Measurements from ENCODE around the gene TBX1.
"Not testable (repeated sequence)": the region's sequence is repeated elsewhere in the genome, so short reads cannot be mapped to it uniquely, and the experiment has no call there.

TBX1 gene

DNA sequence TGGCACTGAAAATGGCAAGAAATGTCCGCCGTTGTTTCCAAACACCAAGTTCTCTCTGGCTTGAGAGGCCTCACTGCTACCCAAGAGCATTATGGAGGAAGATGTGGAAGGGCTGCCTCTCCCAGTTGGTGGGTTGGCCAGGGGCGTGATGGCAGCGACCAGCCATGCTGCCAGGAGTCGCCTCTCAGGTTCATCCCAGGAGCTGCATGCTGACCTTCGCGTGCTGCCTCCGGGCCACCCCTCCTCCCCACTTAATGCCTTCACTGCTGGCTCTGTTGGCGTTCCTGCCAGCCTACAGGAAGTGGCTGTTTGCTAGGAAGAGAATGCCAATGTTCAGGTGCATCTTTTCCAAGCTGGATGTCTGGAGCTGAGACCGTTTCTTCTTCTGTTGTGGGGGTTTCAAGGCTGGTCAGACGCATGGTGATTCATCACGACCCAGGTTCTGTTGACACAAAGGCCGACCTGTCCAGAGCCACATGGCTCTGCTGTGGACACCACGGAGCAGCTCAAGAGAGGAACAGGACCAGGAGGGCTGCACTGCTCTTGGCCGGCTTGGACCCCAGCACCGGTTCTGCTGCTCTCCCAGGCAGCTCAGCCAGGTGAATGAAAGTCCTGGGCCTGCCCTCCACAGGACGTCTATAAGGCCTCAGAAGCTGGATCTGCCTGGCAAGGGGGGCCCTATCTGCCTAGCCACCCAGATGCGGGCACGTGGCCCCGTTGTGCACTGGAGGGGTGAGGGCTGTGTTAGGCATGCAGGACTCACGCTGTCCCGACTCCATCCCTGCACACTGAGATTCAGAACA is 25.1 kb downstream of the TBX1 start:
- no peak for DNase-seq

DNA sequence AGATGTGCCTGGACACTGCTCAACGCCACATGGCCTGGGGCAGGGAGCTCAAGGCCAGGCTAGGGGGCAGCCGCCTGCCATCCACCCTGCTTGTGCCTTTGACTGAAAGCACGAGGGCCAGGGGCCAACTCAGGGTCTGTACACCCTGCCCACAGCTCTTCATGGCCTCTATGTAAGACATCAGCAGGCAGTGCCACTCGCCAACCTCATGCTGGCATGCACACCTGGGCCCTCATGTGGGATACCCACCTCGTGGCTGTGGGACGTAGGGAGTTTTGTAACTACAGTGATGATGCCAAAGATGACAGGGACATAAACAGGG is 25.6 kb downstream of the TBX1 start:
- DNase-seq = no peak

DNA sequence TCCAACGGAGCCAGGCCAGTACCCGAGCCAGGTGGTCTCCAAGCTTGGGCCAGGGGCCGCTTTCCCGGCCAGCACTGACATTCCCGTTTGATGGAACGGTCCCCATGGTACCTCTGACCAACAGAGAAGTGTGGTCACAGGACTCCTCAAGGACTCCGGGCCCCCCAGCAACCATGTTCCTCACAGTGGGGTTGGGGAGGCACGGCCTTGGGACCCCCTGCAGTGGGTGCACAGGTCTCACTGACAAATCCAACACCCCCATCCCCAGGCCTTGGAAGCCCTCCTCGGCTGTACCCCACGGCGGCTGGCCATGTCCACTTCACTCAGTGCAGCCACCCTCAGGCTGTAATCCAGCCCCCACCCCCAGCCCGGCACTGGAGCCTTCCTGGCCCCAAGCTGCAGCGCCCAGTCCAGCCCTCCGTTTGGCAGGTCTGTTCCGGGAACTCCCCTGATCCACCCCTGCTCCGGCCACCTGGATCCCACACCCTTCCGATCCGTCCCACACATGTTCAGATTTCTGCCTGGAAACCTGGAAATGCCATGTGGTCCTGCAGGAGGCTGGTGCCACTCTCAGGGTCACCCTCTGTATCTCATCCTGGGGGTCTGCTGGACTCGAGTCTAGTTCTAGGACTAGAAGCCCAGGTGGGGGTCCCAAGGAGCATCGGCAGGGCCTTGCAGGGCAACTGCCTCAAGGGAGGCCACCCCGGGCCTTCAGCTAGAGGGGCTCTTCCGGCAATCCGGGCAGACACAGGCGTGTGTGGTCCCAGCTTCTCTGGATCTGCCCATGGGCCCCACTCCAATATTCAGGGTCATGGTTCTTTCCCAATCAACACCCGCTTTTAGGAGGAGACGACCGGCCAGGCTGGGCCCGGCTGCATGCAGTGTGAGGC is 26.6 kb downstream of the TBX1 start:
- no peak for DNase-seq

DNA sequence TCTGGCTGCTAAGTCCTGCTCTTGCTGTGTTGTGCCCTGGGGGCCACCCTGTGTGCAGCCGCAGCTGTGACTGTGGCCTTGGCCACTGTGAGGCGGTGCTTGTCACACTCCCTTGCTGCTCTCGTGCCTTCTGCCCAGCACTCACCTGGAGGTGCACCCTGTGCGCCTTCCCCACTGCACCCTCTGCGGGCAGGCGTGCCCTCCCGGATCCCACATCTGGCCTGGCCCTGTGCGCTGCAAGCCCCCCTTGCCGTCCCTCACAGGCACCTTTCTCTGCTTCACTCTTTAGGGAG is 27.2 kb downstream of the TBX1 start:
- DNase-seq = no peak

DNA sequence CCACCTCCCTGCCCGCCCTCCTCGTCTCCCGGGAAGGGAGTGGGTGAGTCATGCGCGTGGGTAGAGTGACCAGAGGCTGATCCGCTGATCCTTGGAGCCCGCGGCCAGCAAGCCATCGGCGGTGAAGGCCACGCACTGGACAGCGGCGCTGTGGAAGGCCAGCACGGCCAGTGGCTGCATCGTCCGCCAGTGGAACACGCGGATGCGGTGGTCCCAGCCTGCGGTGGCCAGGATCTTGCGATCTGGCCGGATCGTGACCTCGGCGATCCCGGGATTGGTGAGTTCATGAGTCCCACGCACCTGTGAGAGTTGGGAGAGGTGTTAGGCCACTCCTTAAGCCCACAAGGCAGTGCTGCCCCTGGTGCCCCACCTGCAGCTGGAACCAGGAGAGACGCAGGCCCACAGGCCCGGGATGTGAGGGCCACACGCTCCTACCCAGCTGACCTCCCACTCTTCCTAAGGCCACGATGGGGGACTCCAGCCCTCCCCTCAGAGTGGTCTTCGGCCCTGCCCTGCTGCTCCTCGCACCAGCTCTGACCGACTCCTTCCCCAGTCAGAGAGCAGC is 28.2 kb downstream of the TBX1 start:
- DNase-seq = no peak

DNA sequence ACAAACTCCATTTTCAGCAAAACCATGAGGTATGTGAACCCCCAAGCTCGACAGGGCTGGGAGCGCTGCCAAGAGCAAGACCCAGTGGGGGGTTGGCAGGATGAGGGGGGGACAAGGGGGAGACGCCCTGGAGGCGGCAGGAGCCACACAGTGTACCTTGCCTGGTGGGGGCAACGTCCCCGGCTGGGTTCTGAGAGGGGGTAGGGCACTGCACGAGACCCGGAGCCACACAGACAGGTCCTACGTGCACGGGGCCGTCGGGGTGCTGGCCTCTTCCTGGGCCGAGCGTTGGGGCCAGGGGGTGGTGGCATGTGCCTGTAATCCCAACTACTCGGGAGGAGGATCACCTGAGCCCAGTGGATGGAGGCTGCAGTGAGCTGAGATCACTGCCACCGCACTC is 28.8 kb downstream of the TBX1 start:
- DNase-seq = no peak

DNA sequence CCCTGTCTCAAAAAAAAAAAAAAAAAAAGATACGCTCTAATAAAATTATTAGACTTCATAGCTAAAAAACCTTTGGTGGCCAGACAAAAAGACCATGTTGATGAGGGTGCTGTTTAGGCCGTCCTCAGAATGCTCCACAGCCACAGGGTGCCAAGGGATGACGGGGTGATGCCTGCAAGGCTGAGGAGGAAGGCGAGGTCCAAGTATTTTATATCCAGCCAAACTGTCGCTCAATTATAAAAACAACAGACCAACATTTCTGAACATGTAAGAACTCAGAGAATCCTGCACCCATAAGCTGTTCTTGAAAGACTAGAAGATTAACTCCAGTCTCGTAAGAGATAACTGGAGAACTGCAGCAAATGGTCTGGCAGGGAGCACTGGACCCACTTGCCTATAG is 29.2 kb downstream of the TBX1 start:
- DNase-seq = no peak

DNA sequence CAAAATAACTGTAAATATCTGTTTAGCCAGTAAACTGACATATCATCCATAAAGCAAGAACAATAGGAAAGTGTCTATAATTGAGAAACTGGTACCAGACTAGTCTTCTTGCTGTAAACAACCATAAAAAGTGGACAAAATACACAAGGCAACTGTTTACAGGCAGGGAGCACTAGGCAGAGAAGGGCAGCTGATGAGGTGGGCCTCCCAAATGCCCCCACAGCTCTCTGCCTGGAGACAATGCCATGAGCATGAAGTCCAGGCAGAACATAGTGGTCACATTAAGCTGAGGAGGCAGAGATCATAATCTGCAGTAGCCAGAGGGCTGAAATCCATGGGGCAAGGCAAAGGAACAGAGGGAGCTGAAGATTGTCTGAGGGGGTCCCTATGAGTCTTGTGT is 30.7 kb downstream of the TBX1 start:
- no peak for DNase-seq

DNA sequence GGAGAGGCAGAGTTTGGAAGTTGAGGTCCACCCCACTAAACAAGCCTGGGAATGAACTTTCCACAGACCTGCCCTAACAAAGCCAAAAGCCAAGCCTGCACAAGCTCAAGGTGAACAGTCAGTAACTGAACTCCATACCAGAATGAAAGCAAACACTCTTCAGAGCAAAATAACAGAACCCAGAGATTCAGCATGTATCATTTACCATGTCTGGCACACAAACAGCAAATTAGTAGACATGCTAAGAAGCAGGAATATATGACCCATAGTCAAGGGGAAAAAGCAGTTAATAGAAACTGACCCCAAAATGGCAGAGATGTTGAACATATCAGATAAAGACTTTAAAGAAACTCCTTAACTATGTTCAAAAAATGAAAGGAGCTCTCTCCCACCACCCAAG is 31.3 kb downstream of the TBX1 start:
- DNase-seq = no peak

DNA sequence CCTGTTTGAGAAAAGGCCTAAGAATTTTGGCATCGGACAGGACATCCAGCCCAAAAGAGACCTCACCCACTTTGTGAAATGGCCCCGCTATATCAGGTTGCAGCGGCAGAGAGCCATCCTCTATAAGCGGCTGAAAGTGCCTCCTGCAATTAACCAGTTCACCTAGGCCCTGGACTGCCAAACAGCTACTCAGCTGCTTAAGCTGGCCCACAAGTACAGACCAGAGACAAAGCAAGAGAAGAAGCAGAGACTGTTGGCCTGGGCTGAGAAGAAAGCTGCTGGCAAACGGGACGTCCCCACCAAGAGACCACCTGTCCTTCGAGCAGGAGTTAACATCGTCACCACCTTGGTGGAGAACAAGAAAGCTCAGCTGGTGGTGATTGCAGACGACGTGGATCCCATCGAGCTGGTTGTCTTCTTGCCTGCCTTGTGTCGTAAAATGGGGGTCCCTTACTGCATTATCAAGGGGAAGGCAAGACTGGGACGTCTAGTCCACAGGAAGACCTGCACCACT is 31.9 kb downstream of the TBX1 start:
- not testable (repeated sequence) for DNase-seq

DNA sequence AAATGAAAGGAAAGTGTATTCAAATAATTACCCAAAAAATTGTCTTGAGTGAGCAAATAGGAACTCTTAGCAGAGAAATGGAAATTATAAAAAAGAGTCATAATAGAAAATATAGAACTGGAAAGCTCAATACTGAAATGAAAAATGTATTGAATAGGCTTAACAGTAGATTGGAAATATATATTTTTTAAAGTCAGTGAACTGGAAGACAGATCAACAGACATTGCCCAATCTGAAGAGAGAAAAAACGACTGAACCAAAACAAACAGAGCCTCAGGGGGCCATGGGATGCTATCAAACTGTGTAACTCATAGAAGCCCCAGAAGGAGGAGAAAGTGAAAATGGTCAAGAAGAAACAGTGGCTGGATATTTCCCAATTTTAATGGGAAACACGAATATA is 32.6 kb downstream of the TBX1 start:
- no peak for DNase-seq

DNA sequence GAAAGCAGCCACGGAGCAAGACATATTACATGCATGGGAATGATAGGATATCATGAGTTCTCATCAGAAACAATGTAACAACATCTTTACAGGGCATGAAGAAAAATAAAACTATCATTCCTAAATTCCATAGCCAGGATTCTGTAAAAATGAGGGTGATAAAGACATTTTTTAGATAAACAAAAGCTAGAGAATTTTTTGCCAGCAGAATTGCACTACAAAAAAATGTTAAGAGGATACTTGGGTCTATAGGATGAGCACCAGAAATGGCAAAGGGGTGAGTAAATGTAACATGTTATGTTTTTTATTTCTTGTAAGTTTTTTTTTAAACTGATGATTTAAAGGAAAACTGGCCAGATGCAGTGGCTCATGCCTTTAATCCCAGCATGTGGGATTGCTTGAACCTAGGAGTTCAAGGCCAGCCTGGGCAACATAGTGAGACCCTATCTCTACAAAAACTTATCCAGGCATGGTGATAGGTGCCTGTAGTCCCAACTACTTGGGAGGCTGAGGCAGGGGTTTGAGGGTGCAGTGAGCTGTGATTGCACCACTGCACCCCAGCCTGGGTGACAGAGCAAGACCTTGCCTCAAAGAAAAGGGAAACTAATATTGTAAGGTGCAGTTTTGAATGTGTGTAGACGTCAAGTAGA is 33.2 kb downstream of the TBX1 start:
- DNase-seq = no peak

DNA sequence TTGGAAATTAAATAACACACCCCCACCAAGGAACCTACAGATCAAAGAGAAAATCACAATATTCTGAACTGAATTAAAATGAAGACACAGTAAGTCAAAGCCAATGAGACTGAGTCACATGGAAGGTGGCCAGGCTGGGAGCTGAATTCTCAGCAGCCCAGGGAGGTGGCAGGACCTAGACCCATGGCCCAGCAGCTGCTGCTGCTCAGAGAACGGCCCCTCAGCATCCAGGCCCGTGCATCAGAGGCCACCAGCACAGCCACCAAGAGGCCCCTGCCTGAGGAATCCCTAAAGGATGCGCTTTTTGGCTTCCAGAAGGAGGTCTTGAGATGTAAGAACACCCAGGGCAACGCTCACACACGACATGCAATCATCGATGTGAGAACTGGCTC is 35.0 kb downstream of the TBX1 start:
- no peak for DNase-seq

DNA sequence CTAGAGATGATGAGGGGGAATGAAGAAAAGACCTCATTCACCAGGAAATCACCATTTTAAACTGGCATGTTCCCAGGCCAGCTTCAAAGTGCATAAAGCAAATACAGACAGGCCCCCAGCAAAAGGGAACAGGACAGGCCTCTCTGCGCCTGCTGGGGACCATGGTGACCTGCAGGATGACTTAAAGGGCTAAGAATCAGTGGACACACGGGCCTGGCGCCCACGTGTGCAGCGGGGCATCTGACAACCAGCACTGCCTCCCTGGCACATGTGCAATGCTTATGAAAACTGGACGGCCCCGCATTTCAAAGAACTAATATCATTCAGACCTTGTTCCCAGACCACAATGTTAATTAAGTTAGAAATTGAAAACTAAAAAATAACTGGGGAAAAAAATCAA is 35.6 kb downstream of the TBX1 start:
- DNase-seq = no peak

DNA sequence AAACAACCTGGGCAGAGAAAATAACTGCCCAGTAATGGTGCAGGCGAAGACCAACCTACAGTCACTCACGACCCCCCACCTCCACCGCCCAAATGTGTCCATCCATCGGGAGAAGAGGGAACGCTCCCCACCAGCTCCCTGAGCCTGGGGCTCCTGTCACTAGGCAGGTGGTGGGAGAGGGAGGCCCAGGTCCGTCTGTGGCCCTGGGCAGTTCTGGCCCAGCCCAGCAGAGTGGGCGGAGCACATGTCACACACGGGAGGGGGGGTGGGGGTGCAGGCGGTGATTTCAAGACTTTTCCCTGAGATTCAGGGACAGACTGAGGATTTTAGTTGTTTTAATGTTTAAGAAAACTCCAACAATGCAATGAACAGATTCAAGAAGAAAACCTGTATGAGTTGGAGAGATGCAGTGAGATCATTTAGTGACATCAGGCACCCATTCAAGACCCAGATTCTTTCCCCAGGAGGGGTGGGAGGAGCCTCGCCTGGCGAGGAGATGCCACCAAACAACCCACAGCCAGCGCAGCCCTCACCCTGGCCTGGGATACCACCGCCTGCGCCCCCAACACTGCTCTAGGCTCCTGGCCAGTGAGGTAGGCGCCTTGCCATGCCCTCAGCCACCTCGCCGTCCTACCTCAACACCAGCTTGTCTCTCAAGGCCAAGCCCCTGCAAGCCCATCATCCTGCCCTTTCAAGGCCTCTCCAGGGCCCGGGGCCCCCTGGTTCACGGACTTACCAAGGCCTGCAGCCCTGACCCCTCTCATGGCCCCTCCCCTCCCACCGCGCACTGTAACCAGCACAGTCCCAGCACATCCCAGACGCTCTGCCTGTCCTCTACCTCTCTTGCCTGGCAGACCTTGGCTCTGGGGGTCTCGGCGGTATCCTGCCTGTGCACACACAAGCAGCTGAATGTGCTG is 36.8 kb downstream of the TBX1 start:
- DNase-seq = no peak

DNA sequence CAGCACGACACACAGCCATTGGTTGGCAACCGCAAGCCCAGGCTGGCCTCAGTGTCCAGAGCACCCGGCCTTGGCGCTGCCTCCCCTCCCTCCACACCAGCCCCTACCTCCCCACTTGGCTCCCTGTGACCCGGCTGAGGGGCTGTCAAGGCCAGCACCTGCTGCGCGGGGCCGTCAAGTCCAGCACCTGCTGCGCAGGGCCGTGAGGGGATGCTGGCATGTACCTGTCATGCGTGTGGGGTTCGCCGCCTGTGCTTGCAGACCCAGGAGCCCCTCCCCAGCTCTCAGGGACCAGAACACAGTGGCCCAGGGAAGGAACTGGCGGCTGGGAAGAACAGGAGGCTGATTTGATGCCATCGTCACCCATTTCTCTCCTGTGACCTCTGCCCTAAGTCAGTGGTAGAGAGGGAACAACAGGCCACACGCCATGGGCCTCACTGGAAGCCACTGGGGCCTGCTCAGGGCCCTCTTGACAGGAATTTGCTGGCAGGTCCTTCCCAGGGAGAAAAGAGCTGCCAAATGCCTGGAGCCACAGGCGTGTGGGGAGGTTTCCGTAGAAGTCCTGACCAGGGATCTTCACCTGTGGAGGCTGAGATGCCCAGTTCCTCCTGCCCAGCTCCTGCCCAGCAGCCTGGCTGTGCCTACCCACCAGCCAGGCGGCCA is 37.6 kb downstream of the TBX1 start:
- DNase-seq = no peak

DNA sequence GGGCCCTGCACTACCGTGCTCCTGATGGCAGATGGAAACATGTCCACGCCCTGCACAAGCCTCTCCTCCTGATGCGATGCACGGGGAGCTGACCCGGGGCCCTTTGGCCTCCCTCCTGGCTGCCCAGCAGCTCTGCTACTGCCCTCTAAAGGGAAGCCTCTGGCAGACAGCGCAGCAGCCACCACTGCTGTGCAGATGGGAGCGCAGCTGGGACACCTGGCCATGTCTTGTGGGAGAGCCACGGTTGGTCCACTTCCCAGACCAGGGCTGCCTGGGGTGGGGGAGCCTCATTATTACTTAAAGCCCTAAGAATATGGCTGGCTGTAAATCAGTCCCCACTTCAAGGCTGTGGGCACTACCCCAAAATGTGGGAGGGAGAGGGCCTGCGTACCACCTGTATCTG is 38.3 kb downstream of the TBX1 start:
- no peak for DNase-seq

DNA sequence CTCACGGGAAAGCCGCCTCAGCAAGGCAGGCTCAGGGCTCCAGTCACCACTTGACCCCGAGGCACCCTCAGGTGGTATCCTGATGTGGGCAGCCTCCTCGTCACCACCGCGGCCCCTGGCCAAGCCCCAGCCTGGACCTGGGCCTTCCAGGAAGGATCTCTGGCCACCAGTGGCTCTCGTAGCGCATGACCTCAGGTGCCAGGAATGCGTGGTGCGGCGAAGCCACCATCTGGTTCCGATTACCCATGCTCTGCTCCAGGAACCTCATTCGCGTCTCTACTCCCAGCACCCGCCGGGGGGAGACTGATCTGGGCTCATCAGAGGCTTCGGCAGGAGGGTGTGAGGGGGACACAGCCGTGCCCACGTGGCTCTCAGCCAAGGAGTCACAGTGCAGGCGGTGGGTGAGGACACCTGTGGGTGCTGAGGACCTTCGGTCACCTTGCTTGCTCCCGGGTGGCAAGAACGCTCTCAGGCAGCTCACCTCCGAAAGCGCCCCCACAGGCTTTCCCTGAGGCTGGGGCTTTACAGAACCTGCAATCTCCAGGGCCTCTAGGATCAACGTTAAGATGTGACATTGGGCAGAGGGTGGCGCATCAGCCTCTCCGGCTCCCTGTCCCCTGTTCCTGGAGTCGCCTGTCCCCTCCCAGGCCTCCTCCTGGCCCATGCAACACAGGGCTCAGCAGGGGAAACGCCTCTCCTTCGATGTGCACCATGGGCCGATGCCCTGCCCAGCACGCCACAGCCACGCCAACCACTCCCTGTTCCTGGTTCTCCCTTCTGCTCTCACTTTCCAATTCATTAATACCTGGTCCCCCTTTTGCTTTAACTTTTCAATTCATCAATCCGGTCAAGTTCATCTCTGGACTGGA is 39.0 kb downstream of the TBX1 start:
- DNase-seq = no peak

DNA sequence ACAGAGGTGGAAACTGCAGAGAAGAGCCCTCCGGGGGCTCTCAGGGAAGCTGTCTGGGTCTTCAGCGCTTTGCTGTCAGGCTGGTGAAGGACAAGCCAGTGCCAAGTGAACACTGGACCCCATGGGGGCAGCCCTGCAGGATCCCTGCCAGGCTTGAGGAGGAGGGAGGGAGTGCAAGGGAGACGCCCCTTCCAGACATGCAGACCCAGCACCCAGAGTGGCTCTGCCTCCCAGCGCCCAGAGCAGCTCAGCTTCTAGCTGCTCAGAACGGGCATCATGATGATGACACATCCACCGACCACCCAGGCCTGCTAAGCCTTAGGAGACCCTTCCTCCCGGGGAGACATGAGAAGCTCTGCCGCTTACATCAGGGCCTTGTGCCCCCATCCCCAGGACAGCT is 39.7 kb downstream of the TBX1 start:
- DNase-seq = no peak

DNA sequence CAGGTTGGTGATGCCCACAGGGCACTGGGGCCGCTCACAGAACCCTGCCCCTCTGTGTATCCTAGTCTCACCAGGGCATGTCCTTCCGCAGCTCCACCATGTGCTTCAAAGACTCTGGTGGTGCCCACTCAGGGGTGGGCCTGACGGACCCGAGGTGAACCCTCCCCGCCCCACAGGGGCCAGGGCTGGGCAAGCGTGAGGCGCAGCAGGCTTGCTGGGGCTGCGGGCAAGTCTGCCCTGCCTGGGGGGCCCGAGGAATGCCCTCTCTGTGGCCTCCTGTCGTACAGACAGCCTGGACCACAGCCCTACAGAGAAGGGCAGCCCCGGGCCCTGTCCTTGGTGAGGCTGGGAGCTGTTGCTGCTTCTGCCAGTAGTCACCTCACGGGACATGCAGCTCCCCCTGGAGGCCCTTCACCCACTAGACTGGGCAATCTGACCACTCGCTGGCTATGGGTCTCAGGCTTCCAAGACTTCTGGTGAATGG is 40.2 kb downstream of the TBX1 start:
- DNase-seq = no peak
